ENCODE results near the gene LRBA.
"Not testable (repeated sequence)": the region's sequence is repeated elsewhere in the genome, so short reads cannot be mapped to it uniquely, and the experiment has no call there.

LRBA gene

DNA sequence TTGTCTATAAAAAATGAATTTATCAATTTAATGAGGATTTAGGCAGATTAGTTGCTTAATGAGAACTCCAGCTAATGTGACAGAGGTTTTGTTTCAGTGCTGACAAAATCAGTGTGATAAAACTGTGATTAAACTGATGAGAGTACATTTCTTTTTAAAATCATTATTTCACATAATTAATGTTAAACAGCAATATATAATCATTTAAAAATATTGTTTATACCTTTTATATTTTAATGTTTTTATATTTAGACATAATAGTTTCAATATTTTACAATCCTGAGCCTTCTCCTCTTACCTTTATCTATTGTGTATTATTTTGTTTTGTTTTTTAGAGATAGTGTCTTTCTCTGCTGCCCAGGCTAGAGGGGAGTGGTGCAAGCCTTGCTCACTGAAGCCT lies 480.3 kb downstream of the LRBA start:
- H3K4me1 ChIP-seq: no peaks in the 10 kb centered on the region
- no peak overlapping the region for H3K4me3 ChIP-seq
- no peak overlapping the region for H3K4me2 ChIP-seq
- H3K27me3 ChIP-seq: no peaks in the 10 kb centered on the region
- no peaks in the 10 kb centered on the region for H3K36me3 ChIP-seq
- TF ChIP-seq Cebpa-rat (IDR thresholded peaks at IDR 0.05): no peak
- H3K27ac ChIP-seq: no peak overlapping the region
- no peaks in the 10 kb centered on the region for H3K9me3 ChIP-seq
- H3K9ac ChIP-seq: no peak overlapping the region
- H4K20me1 ChIP-seq: no peaks in the 10 kb centered on the region

DNA sequence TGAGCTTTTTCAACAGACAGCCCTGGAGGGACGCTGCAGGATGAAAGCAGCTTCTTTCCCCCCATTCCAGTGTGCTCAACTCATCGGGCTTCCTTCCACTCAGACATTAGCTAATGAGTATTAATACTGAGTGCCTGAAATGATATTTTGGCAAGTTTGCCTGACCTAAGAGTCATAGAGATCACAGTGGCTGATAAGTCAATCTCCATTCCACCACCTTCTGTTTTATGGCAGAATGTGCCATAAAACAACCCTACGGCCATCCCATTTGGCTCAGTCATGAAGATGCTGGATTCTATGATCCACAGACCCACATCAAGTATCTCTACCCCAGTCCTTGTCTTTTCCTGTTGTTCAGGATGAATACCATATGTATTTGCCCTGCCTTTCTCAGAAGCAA lies 481.4 kb downstream of the LRBA start:
- no peak overlapping the region for H3K4me2 ChIP-seq
- no peak overlapping the region for H3K4me3 ChIP-seq
- H3K36me3 ChIP-seq: no peaks in the 10 kb centered on the region
- H3K27ac ChIP-seq: no peak overlapping the region
- no peak for TF ChIP-seq Cebpa-rat (IDR thresholded peaks at IDR 0.05)
- no peak overlapping the region for H3K9ac ChIP-seq
- H4K20me1 ChIP-seq: no peaks in the 10 kb centered on the region
- no peaks in the 10 kb centered on the region for H3K4me1 ChIP-seq
- no peaks in the 10 kb centered on the region for H3K9me3 ChIP-seq
- H3K27me3 ChIP-seq: no peaks in the 10 kb centered on the region

DNA sequence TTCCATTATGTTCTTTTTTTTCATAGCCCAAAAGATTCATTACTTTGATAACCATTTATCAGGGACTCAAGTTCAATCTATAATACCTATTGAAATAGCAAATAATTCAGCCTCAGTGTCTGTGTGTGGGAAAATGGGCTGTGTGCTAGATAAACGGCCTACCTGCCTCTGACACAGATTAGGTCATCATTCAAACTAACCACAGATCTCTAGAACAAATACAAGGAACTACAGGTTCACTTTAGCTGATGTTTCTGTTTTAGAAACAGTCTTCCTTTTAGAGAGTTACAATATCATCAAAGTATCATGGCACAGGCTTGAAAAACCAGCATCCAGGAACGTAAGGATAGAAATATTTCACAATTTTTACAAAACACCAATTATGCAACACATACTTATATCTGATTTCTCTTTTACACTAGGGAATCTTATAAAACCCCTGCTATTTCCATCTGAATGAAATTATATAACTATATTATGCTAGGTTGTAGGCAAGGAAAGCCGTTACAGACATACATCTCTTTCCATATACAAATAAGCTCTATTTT lies 489.7 kb downstream of the LRBA start:
- H3K27me3 ChIP-seq: no peaks in the 10 kb centered on the region
- no peak overlapping the region for H3K27ac ChIP-seq
- TF ChIP-seq Cebpa-rat (IDR thresholded peaks at IDR 0.05): no peak
- no peak overlapping the region for H3K4me3 ChIP-seq
- no peaks in the 10 kb centered on the region for H3K36me3 ChIP-seq
- H4K20me1 ChIP-seq: no peaks in the 10 kb centered on the region
- no peaks in the 10 kb centered on the region for H3K4me1 ChIP-seq
- no peak overlapping the region for H3K4me2 ChIP-seq
- no peaks in the 10 kb centered on the region for H3K9me3 ChIP-seq
- H3K9ac ChIP-seq: no peak overlapping the region

DNA sequence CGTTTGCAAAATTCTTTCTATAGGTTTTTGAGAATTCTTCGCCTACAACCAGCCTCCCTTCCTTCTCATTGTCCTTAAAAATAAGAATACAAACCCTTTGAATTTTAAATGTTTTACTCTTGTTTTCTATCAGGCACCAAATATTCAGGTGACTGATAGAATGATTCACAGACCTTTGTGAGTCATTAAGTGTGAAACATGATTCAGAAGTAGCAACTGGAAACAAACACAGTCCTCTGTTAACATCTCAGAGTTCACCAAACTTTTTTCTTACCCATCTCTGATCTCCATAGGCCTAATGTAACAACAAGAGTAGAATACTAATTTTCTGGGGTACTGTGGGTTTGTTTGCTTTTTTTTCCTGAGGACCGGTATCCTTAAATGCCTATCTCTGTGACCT lies 496.5 kb downstream of the LRBA start:
- no peaks in the 10 kb centered on the region for H3K4me1 ChIP-seq
- no peak for TF ChIP-seq Cebpa-rat (IDR thresholded peaks at IDR 0.05)
- no peaks in the 10 kb centered on the region for H3K27me3 ChIP-seq
- no peak overlapping the region for H3K9ac ChIP-seq
- H4K20me1 ChIP-seq: no peaks in the 10 kb centered on the region
- no peak overlapping the region for H3K4me2 ChIP-seq
- no peaks in the 10 kb centered on the region for H3K9me3 ChIP-seq
- H3K27ac ChIP-seq: no peak overlapping the region
- no peak overlapping the region for H3K4me3 ChIP-seq
- no peaks in the 10 kb centered on the region for H3K36me3 ChIP-seq

DNA sequence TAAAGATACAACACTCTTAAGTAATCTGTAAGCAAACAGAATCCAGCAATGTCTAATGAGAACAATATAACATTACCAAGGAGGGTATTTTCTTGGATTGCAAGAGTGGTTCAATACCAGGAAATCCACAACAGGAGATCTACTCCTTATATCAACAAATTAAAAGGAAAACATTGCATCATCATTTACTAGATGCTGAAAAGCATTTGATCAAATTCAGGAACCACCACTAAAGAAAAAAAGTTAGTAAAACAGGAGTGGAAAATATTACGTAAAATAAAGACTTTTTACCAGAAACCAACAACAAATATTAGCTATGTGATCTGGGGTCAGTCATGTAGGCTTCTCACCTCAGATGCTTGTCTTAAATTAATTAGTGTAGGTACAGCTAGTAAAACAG lies 499.9 kb downstream of the LRBA start:
- H3K36me3 ChIP-seq: no peaks in the 10 kb centered on the region
- H4K20me1 ChIP-seq: no peaks in the 10 kb centered on the region
- no peak overlapping the region for H3K27ac ChIP-seq
- no peaks in the 10 kb centered on the region for H3K27me3 ChIP-seq
- H3K4me3 ChIP-seq: no peak overlapping the region
- no peak; the same call in 1 of the 2 replicates for TF ChIP-seq Cebpa-rat (IDR thresholded peaks at IDR 0.05)
- H3K4me1 ChIP-seq: no peaks in the 10 kb centered on the region
- H3K4me2 ChIP-seq: no peak overlapping the region
- no peak overlapping the region for H3K9ac ChIP-seq
- H3K9me3 ChIP-seq: no peaks in the 10 kb centered on the region

DNA sequence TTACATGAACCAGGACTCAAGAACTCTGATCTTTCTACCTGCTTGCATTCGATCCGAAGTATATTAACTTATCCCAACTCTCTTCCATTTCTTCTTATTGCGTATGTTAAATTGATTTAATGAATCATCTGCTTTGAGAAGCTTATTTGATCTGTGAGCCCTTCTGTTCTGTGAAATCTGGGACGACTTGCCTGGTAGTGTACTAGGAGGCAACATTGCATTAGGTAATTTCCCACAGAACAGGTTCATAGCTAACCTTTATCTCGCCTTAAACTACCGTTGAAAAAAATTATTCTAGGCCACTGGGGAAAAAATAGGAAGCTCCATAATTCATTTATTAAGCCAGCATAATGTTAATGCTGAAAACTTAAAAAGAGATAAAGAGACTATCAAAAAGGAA lies 500.4 kb downstream of the LRBA start:
- H4K20me1 ChIP-seq: no peaks in the 10 kb centered on the region
- H3K36me3 ChIP-seq: no peaks in the 10 kb centered on the region
- H3K27me3 ChIP-seq: no peaks in the 10 kb centered on the region
- no peak overlapping the region for H3K4me3 ChIP-seq
- no peaks in the 10 kb centered on the region for H3K4me1 ChIP-seq
- H3K9me3 ChIP-seq: no peaks in the 10 kb centered on the region
- H3K27ac ChIP-seq: no peak overlapping the region
- no peak overlapping the region for H3K4me2 ChIP-seq
- no peak for TF ChIP-seq Cebpa-rat (IDR thresholded peaks at IDR 0.05)
- no peak overlapping the region for H3K9ac ChIP-seq

DNA sequence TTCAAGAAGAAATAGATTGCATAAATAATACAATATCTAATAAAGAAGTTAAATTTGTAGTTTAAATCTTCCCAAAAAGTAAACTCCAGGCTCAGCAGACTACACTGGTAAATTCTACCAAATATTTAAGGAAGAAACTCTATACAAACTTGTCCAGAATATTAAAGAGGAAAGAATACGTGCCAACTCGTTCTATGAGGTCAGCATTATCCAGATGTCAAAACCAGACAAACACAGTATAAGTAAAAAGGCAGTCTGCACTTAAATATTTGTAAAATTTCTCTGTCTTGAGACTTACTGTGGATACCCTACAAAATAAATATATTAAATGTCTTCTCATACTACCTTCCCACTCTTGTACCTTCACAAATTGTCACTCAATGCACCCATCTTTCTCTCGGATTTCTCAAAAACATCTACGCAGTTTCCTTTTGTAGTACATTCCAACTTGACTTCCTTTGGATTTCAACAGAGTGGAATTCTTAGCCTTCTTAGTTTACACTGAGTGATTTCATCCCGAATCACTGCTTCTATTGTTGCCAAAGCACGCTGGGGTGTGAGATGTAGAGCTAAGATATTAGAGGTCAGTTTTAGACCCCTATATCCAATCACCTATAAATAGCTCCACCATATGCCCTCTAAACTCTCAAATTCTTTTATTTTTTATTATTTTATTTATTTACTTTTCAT lies 504.8 kb downstream of the LRBA start:
- Histone ChIP-seq H3K9ac (no peak overlapping the region), H3K4me3 (no peak overlapping the region), H3K27me3 (no peaks in the 10 kb centered on the region), H3K4me2 (no peak overlapping the region), H3K27ac (no peak overlapping the region), H4K20me1 (no peaks in the 10 kb centered on the region), H3K36me3 (no peaks in the 10 kb centered on the region), H3K9me3 (no peaks in the 10 kb centered on the region), H3K4me1 (no peaks in the 10 kb centered on the region)
- TF ChIP-seq Cebpa-rat (IDR thresholded peaks at IDR 0.05): no peak

DNA sequence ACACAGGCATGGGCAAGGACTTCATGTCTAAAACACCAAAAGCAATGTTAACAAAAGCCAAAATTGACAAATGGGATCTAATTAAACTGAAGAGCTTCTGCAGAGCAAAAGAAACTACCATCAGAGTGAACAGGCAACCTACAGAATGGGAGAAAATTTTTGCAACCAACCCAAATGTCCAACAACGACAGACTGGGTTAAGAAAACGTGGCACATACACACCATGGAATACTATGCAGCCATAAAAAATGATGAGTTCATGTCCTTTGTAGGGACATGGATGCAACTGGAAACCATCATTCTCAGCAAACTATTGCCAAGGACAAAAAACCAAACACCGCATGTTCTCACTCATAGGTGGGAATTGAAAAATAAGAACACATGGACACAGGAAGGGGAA lies 507.4 kb downstream of the LRBA start:
- H3K36me3 ChIP-seq, H3K4me3 ChIP-seq, H3K4me1 ChIP-seq, H4K20me1 ChIP-seq, H3K4me2 ChIP-seq, H3K9ac ChIP-seq, H3K27ac ChIP-seq, H3K27me3 ChIP-seq, H3K9me3 ChIP-seq: not testable (repeated sequence)

DNA sequence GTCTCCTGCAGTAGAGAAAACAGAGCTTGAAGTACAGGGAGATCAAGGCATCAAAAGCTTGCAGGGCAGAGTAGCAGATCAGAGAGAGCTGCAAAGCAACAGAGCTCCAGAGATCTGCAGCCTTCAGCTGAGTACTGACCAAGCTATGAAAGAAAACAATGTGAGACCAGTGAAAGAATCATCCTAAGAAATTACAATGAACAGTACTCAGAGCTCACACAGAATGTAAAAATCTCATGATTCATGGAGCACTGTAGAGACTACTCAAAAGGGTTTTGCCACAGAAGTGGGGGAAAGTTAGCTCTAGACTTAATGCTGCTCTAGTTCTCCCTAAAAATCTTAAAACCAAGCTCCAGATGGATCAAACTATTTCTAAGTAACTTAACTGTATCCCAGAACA lies 513.1 kb downstream of the LRBA start:
- Histone ChIP-seq H3K4me2 (no peak overlapping the region), H4K20me1 (no peaks in the 10 kb centered on the region), H3K9me3 (no peaks in the 10 kb centered on the region), H3K27ac (no peak overlapping the region), H3K36me3 (no peaks in the 10 kb centered on the region), H3K9ac (no peak overlapping the region), H3K4me1 (no peaks in the 10 kb centered on the region), H3K4me3 (no peak overlapping the region), H3K27me3 (no peaks in the 10 kb centered on the region)
- no peak for TF ChIP-seq Cebpa-rat (IDR thresholded peaks at IDR 0.05)

DNA sequence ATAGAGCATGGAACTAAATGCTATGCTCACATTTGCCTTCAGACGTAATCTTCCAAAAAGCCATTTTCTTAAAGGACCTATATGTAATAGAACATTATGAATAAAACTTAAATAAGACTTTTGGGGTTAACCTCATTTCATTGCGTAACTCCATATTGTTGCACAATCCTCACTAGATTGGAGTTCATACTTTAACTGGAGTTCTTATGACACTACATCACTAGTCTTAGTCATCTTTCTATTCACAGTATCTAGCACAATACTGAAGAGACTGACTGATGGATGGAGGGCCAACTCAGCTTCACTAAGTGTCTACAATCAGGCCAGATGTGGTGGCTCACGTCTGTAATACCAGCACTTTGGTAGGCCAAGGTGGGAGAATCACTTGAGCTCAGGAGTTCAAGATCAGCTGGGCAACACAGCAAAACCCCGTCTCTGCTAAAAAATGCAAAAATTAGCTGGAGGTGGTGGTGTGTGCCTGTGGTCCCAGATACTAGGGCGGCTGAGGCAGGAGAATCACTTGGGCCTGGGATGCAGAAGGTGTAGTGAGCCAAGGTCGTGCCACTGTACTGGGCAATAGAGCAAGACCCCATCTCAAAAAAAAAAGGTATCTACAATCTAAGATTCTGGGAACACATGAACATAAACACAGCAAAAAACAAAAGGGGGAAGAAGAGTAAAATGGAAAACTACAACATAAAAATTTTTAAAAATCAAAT lies 513.9 kb downstream of the LRBA start:
- Histone ChIP-seq H3K4me3 (no peak overlapping the region), H3K27me3 (no peaks in the 10 kb centered on the region), H3K9me3 (no peaks in the 10 kb centered on the region), H3K36me3 (no peaks in the 10 kb centered on the region), H3K4me1 (no peaks in the 10 kb centered on the region), H3K27ac (no peak overlapping the region), H3K9ac (no peak overlapping the region), H3K4me2 (no peak overlapping the region), H4K20me1 (no peaks in the 10 kb centered on the region)
- TF ChIP-seq Cebpa-rat (IDR thresholded peaks at IDR 0.05): peak; percentile 46; the same call in 1 of the 2 replicates
